H1 (cell line): ENCODE results near the gene CHST3. TPM values are rescaled to one million over a fixed set of nuclear protein-coding genes. Genes with fewer than 3 reads are reported as not detected.
A peak's percentile ranks its signal among the peaks of the same experiment; 100 is the strongest.

Experiments
- CTCF ChIA-PET: fragments of 300-600 bp; sonication (Branson Sonifier 250); formaldehyde crosslinking; loops from one replicate; lab custom pipeline; 2021; ENCODE audit not compliant: partially characterized antibody; lab: Charles Lee
- POLR2A ChIA-PET: fragments of 300-600 bp; sonication (Branson Sonifier 250); formaldehyde crosslinking; loops from one replicate; lab custom pipeline; 2021; ENCODE audit warnings: inconsistent platforms; ENCODE audit not compliant: partially characterized antibody; lab: Charles Lee
- DNase-seq, 2 experiments: peaks; one replicate each; pipeline versions ENCODE4 v3.0.0 to v3.0.0-alpha.2; 2010 to 2022; ENCODE audit warnings: low spot score in 2 of 2, low read depth in 1 of 2, mixed read lengths in 1 of 2
- FAIRE-seq: peaks from 2 replicates; lab custom pipeline; 2011; peaks lifted over from hg19 to GRCh38; lab: Jason Lieb, UNC
- H2AFZ ChIP-seq: 2 replicates; pipeline ENCODE4 v1.8.1; 2012; ENCODE audit warnings: low read length, inconsistent platforms
- H2AK5ac ChIP-seq: 2 replicates; pipeline ENCODE4 v1.6.1; 2013; ENCODE audit warnings: low read depth, low read length
- H2BK120ac ChIP-seq: replicated peaks from 2 replicates; pipeline ENCODE3; 2013; ENCODE audit warnings: low read depth, low read length, inconsistent platforms
- H2BK12ac ChIP-seq: 2 replicates; pipeline ENCODE4 v1.6.1; 2013; ENCODE audit warnings: low read depth, low read length
- H2BK15ac ChIP-seq: 2 replicates; pipeline ENCODE4 v1.6.1; 2013; ENCODE audit warnings: low read length
- H2BK20ac ChIP-seq: 2 replicates; pipeline ENCODE4 v1.6.1; 2013; ENCODE audit warnings: low read length
- H2BK5ac ChIP-seq: 2 replicates; pipeline ENCODE4 v1.6.1; 2013; ENCODE audit warnings: low read depth, low read length
- H3K14ac ChIP-seq: 2 replicates; pipeline ENCODE4 v1.6.1; 2013; ENCODE audit warnings: inconsistent platforms; ENCODE audit not compliant: insufficient read length
- H3K18ac ChIP-seq: 2 replicates; pipeline ENCODE4 v1.6.1; 2013; ENCODE audit warnings: low read length; ENCODE audit errors: extremely low read depth
- H3K23ac ChIP-seq: 2 replicates; pipeline ENCODE4 v1.6.1; 2013; ENCODE audit warnings: inconsistent platforms; ENCODE audit not compliant: insufficient read length
- H3K23me2 ChIP-seq: 2 replicates; pipeline ENCODE4 v1.6.1; 2013; ENCODE audit warnings: low read depth, low read length
- H3K27ac ChIP-seq: 2 replicates; pipeline ENCODE4 v1.6.1; 2011; ENCODE audit warnings: low read depth, low read length, inconsistent platforms
- H3K27me3 ChIP-seq, 4 experiments: replicated peaks in 1 of 4; 1 replicate in 1 of 4; 2 replicates in 3 of 4; pipeline versions ENCODE4 v1.6.1 to v1.8.1; 2011 to 2013; ENCODE audit warnings: low read length in 3 of 4, mild to moderate bottlenecking in 3 of 4, inconsistent platforms in 2 of 4, mixed read lengths in 2 of 4, moderate library complexity in 1 of 4; ENCODE audit not compliant: control insufficient read depth in 3 of 4, insufficient read depth in 3 of 4; ENCODE audit errors: extremely low read depth in 1 of 4
- H3K36me3 ChIP-seq, 4 experiments: 2 replicates each; pipeline versions ENCODE4 v1.6.1 to v1.8.1; 2011 to 2013; ENCODE audit warnings: mild to moderate bottlenecking in 4 of 4, low read length in 3 of 4, moderate library complexity in 2 of 4, control low read depth in 1 of 4, inconsistent platforms in 1 of 4; ENCODE audit not compliant: insufficient read depth in 4 of 4, control insufficient read depth in 2 of 4
- H3K4ac ChIP-seq: replicated peaks from 2 replicates; pipeline ENCODE3; 2013; ENCODE audit warnings: low read length, low read depth, mixed read lengths, inconsistent platforms; ENCODE audit not compliant: insufficient read length
- H3K4me1 ChIP-seq, 4 experiments: replicated peaks in 1 of 4; 1 replicate in 1 of 4; 2 replicates in 3 of 4; pipeline versions ENCODE4 v1.6.1 to v1.8.1; 2011 to 2013; ENCODE audit warnings: low read length in 3 of 4, inconsistent platforms in 2 of 4, mixed read lengths in 1 of 4; ENCODE audit not compliant: insufficient read depth in 4 of 4, control insufficient read depth in 3 of 4
- H3K4me2 ChIP-seq, 2 experiments: 2 replicates each; pipeline versions ENCODE4 v1.6.1 to v1.8.1; 2011 to 2013; ENCODE audit warnings: low read depth in 2 of 2, low read length in 2 of 2, control low read depth in 1 of 2, inconsistent platforms in 1 of 2, mild to moderate bottlenecking in 1 of 2; ENCODE audit not compliant: insufficient read depth in 1 of 2
- H3K4me3 ChIP-seq, 4 experiments: fragments of 200-600, 300-600 bp in 1 of 4; sonication (generic), shearing (Covaris generic), sonication (Bioruptor Twin) in 1 of 4; 2 replicates each; pipeline versions ENCODE4 v1.5.1 to v1.8.1; 2011 to 2016; ENCODE audit warnings: low read length in 4 of 4, low read depth in 3 of 4, control low read depth in 2 of 4, inconsistent platforms in 2 of 4, mild to moderate bottlenecking in 2 of 4, mixed read lengths in 1 of 4, moderate library complexity in 1 of 4; ENCODE audit not compliant: insufficient read depth in 2 of 4; ENCODE audit errors: extremely low read depth in 1 of 4
- H3K56ac ChIP-seq: replicated peaks from 2 replicates; pipeline ENCODE3; 2013; ENCODE audit warnings: low read depth, mild to moderate bottlenecking, mixed read lengths, low read length, inconsistent platforms; ENCODE audit not compliant: insufficient read length
- H3K79me1 ChIP-seq: 2 replicates; pipeline ENCODE4 v1.6.1; 2013; ENCODE audit warnings: low read depth, low read length, control low read depth
- H3K79me2 ChIP-seq, 2 experiments: 2 replicates each; pipeline versions ENCODE4 v1.6.1 to v1.8.1; 2012 to 2013; ENCODE audit warnings: low read length in 2 of 2, mild to moderate bottlenecking in 2 of 2, inconsistent platforms in 1 of 2; ENCODE audit not compliant: insufficient read depth in 2 of 2, control insufficient read depth in 1 of 2
- H3K9ac ChIP-seq, 4 experiments: replicated peaks in 1 of 4; 1 replicate in 1 of 4; 2 replicates in 3 of 4; pipeline versions ENCODE4 v1.6.1 to v1.8.1; 2011 to 2013; ENCODE audit warnings: low read depth in 3 of 4, low read length in 3 of 4, control low read depth in 2 of 4, mild to moderate bottlenecking in 2 of 4, moderate library complexity in 2 of 4, inconsistent platforms in 1 of 4; ENCODE audit errors: extremely low read depth in 1 of 4
- H3K9me3 ChIP-seq, 2 experiments: 2 replicates each; pipeline versions ENCODE4 v1.6.1 to v1.8.1; 2012 to 2013; ENCODE audit warnings: mild to moderate bottlenecking in 2 of 2, moderate library complexity in 2 of 2, control low read depth in 1 of 2, inconsistent platforms in 1 of 2, low read depth in 1 of 2, low read length in 1 of 2, mixed read lengths in 1 of 2; ENCODE audit not compliant: insufficient read depth in 2 of 2
- H4K20me1 ChIP-seq, 2 experiments: replicated peaks in 1 of 2; 2 replicates each; pipeline versions ENCODE3 to v1.8.1; 2011 to 2013; ENCODE audit warnings: inconsistent platforms in 2 of 2, low read length in 2 of 2, mild to moderate bottlenecking in 1 of 2; ENCODE audit not compliant: insufficient read depth in 2 of 2, control insufficient read depth in 1 of 2
- H4K5ac ChIP-seq: 2 replicates; pipeline ENCODE4 v1.6.1; 2013; ENCODE audit warnings: low read length, low read depth, mixed read lengths, inconsistent platforms; ENCODE audit not compliant: insufficient read length
- H4K8ac ChIP-seq: 2 replicates; pipeline ENCODE4 v1.8.0; 2013; ENCODE audit warnings: mild to moderate bottlenecking, moderate library complexity, low read length, inconsistent platforms; ENCODE audit not compliant: insufficient read depth; ENCODE audit errors: extremely low read depth
- H4K91ac ChIP-seq: replicated peaks from 2 replicates; pipeline ENCODE3; 2013; ENCODE audit warnings: low read length, mixed read lengths, inconsistent platforms; ENCODE audit not compliant: insufficient read length
- NANOG ChIP-seq: IDR thresholded peaks from 2 replicates; pipeline ENCODE4 v1.6.1; 2011; ENCODE audit warnings: low read length, low read depth, mild to moderate bottlenecking, inconsistent platforms; ENCODE audit not compliant: insufficient read depth, poor library complexity, severe bottlenecking
- SP4 ChIP-seq: IDR thresholded peaks from 2 replicates; pipeline ENCODE4 v1.6.1; 2012; ENCODE audit warnings: low read length, inconsistent platforms
- TCF12 ChIP-seq: IDR thresholded peaks from 2 replicates; pipeline ENCODE4 v1.6.1; 2011; ENCODE audit warnings: low read depth, mild to moderate bottlenecking, low read length
- WGBS, 2 experiments: shearing (Covaris generic) in 1 of 2; methylation state at CpG; one replicate each; pipeline versions ENCODE4 v1.1.6 to v1.1.7; 2013 to 2015; ENCODE audit warnings: low lambda C conversion rate in 2 of 2, mixed read lengths in 2 of 2, inconsistent platforms in 1 of 2, low coverage in 1 of 2, missing lambda C conversion rate in 1 of 2; ENCODE audit not compliant: insufficient replicate concordance in 2 of 2, insufficient coverage in 1 of 2, insufficient read length in 1 of 2; ENCODE audit errors: extremely low coverage in 1 of 2, missing lambda C conversion rate in 1 of 2; 5-methylcytosine and 5-hydroxymethylcytosine counted together
- polyA plus RNA-seq, 7 experiments: library from polyadenylated mRNA; depleted of rRNA in 3 of 7; stranded (reverse) in 5 of 7; unstranded in 2 of 7; fragments of >200 nt in 5 of 7; fragments of 200-250 nt in 2 of 7; gene quantifications; 1 replicate in 5 of 7; 2 replicates in 1 of 7; 4 replicates in 1 of 7; pipeline versions ENCODE4 v1.2.1 to v1.2.3, GENCODE V29; 2011 to 2013; ENCODE audit warnings: missing spikeins in 2 of 7, mixed read lengths in 2 of 7
- total RNA-seq: library from RNA; stranded (reverse); fragmentation: NEBNext Ultra II Directional; extraction: Animal tissue kit (Norgen Biotek cat#: 25700); gene quantifications from 2 replicates; pipeline ENCODE4 v1.2.1, GENCODE V29; 2021

CHST3 gene
- total and polyA plus RNA-seq, 2 of the 8 experiments (the other 6 are each of a cell fraction or from before 2014, with no cell fraction given), result 2.0 to 5.8 TPM

- POLR2A ChIA-PET, result interaction anchor here (0.6 to 1.4 kb wide), 7 partner anchors 8 to 260 kb away, joined by 3 to 5 read pairs (median 3); partner anchors contain the start of gene DDIT4
- Histone ChIP-seq H3K79me2 (no peaks in the 10 kb centered on the region), H2BK5ac (0 out of 2 replicates have a peak overlapping the region, but pooled peaks have one; percentile 18), H3K27ac (no peak overlapping the region), H3K27me3 (no peaks in the 10 kb centered on the region), H3K18ac (peak overlapping the region; percentile 13; the same call in 1 of the 2 replicates), H3K36me3 (no peaks in the 10 kb centered on the region), H2BK15ac (no peak overlapping the region; the same call in 1 of the 2 replicates), H3K9me3 (no peaks in the 10 kb centered on the region), H3K9ac (no peak overlapping the region), H3K14ac (no peak overlapping the region), H4K91ac (no peak overlapping the region), H3K4me2 (no peak overlapping the region), H3K23ac (no peak overlapping the region), H4K5ac (no peak overlapping the region), H2AFZ (0 out of 2 replicates have a peak overlapping the region, but pooled peaks have one; percentile 43), H4K8ac (peak overlapping the region; percentile 41), H2AK5ac (no peak overlapping the region), H3K56ac (no peak overlapping the region), H3K4ac (no peak overlapping the region), H4K20me1 (peaks cover 0 to 3% of the 10 kb centered on the region in 2 experiments), H2BK20ac (no peak overlapping the region), H2BK12ac (peak overlapping the region; percentile 90; the same call in 1 of the 2 replicates), H3K4me3 (no peak overlapping the region), H3K79me1 (no peaks in the 10 kb centered on the region), H2BK120ac (no peak overlapping the region), H3K4me1 (peaks cover 0 to 9% (median 7%) of the 10 kb centered on the region in 4 experiments; a peak in 4 of 7 replicates), H3K23me2 (no peaks in the 10 kb centered on the region)
- DNase-seq (no peak), FAIRE-seq (no peak)
- CTCF ChIA-PET, result interaction anchor here (0.8 to 8.2 kb wide), 15 partner anchors 10 to 164 kb away, joined by 3 to 77 read pairs (median 4); partner anchors contain the start of gene SPOCK2
- WGBS, 2 experiments, result 93% methylated on average over 19 of the region's 19 CpGs; no CpG with 5 or more reads in 1 of the 2 experiments
- TF ChIP-seq NANOG (no peak), SP4 (no peak), TCF12 (no peak)
Observed at GRCh38 chr10:72059843-72060822, 95.9 kb downstream of the CHST3 start.
